ENCODE data around the gene HDAC8.
A peak's percentile ranks its signal among the peaks of the same experiment; 100 is the strongest.
"Not testable (repeated sequence)": the region's sequence is repeated elsewhere in the genome, so short reads cannot be mapped to it uniquely, and the experiment has no call there.

HDAC8 gene

DNA sequence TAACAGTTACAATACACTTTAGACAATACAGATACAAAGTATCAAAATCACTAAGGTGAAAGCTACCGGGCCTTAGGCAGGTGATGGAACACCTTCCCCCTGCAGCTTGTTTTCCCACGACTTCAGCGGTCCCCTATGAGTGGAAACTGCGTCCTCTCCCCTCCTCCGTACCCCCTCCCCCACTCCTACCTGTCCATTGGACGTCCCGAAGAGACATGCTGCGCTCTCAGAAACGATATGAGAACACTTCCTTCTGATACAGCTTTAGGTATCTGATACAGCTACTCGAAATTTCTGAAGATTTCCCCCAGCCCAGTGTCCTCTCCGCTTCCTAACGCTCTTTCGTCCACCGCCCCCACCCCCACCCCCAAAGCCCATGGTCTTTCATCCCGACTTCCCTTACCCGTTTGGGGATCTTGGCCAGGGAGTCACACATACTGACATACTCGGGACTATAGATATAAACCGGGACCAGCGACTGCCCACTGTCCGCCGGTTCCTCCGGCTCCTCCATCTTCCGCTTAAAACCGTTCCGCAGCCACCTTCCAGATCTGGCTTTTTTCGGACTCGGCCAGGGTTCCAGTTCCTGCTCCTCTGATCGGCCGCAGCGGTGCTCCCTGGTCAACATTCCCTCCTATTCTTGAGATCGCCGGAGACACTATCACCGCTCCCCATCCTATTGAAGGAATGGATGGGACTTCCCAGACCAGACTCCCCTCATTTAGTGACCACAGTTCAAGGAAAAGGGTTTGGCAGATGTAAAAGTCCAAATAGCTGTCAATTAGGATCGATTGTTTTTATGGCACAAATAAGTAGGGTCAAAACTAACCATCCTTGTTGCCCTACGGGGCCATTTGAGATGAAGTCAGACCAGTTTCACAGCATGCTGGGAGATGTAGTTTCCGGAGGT, at the start of gene HDAC8:
TSS of gene HDAC8 (minus strand) at position 596 of the 910 bp plus-strand sequence. CDS start at position 514, 82 bp downstream.
- peak; percentile 48 for DNase-seq (ENCODE audit: low read depth)

DNA sequence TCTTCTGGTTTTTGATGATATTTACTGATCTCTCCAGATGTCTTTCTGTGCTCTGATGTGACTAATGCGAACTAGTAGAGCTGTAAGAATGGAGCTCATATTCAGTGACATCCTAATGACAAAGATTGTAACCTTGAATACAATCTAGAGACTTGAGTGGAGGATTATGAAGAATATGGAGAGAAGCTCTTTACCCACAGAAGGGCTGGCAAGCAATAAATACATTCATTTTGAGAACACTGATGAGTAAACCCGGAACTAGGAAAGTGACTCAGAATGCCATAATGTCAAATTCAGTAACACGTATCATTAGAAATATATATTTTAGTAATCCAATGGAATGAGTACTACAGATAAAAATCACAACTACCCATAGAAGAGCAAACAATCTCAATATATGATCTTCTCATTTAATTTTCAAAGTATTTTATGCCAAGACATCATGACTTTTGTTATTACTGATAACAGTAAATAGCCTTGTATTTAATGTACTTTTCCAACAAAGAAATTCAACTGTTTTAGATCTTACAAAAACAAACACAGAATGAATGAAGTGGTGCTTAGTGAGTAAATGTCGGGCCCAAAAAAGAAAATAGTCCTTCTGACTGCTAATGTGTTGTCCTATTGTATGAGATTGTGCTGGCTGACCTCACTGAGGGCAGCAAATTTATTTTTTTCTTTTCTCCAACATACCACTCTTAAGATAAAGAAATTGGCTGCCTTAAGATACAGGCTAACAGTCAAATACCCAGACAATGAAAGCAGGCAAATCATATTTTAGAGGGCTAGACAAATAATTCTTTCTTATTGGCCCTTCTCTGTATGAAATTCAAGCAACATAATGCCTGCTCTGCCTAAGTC, 49.2 kb upstream of the HDAC8 start:
- no peak for DNase-seq (ENCODE audit: low read depth)

DNA sequence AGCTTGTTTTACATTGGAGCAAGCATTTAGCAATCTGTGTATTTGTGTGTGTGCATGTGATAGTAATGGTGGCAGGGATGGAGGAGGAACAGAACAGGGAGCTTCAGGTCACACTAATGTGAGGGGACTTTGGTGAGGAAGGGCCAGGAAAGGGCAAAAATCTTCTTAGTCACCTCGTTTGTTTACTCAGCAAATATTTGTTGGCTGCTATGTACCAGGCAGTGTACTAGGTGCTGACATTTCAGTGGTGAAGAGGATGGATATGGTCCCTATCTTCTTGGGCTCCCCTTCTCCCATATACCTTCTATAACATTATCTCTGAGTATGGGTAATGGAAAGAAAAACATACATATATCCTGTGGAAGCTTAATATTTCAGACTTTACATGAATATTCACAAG, 48.5 kb upstream of the HDAC8 start:
- DNase-seq (ENCODE audit: low read depth): no peak

DNA sequence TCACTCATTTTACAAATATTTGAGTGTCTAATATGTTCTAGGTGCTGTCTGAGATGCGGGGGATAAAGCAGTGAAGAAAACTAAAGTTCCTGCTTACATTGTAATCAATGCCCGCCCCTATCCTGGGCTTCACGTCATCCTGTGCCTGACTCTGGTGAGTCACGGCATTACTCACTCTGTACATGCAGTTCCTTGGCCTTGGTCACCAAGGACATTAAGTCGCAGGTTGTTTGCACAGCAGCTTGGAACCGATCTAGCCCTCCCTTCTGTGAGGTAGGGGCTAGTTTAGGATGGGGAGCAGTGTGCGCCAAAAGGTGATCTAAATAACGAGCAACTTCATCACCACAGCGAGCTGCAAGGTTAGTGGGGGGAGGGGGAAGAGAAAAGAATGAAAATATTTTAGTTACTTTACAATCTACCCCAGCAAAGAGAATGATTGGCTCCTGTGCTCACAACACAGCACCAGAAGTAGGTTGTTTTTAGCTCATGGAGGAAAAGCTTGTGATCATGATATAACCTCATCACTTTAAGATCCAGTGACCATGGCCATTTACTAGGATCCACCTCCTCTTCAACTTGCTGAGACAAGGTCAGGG, 48.0 kb upstream of the HDAC8 start:
- DNase-seq (ENCODE audit: low read depth): peak; percentile 42

DNA sequence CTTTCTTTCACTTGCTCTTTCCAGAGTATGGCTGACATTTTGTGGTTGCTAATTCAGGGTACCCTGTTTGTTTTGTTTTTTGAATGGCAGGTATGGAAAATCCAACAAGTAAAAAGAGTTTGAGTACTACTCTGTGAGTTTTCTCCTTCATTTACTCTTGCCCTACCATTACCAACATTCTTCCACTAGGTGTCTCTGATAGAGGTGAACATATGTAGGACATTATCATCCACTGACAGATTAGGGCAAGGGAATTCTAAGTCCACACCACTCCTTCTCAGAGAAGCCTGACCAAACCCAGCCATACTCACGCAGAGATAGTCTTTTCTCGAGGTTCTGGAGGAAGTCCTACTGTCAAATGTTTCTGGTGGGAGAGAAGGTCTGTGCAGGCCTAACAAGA, 36.7 kb upstream of the HDAC8 start:
- no peak for DNase-seq (ENCODE audit: low read depth)

DNA sequence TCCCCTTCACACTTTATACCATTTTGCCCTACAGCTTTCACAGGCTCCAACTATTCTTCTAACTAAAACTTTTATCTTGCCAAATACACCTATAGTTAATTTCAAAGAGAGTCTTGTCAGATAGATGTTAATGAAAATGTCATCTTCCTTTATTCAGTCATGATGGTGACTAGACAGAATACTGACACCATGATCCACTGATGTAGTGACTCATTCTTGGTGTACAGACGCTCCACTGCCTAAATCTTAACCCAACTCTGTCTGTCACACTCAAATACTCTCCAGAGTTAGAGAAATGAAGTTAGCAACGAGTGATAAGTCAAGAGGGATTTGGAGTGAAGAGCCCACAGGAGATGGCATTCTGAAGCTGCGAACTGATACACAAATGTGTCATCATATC, 32.1 kb upstream of the HDAC8 start:
- DNase-seq (ENCODE audit: low read depth): no peak

DNA sequence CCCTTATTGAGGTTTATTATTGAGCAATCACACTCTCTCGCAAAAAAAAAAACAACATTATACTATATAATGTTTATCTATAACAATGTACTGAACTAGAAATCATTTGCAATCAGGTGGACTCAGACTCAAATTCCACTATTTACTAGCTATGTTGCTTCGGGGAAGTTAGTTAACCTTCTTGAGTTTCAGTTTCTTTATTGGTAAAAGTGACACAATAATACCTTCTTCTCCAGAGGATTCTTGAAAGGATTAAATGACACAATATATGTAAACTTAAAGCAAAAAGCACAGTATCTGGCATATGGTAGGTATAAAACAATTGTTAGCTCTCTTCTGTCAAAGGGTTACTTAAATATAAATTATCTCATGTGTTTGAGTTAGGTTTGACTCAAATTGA, 31.5 kb upstream of the HDAC8 start:
- DNase-seq (ENCODE audit: low read depth): no peak

DNA sequence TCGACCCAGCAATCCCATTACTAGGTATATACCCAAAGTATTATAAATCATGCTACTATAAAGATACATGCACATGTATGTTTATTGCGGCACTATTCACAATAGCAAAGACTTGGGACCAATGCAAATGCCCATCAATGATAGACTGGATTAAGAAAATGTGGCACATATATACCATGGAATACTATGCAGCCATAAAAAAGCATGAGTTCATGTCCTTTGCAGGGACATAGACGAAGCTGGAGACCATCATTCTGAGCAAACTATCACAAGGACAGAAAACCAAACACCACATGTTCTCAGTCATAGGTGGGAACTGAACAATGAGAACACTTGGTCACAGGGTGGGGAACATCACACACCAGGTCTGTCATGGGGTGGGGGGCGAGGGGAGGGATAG, 18.4 kb upstream of the HDAC8 start:
- DNase-seq (ENCODE audit: low read depth): not testable (repeated sequence)

DNA sequence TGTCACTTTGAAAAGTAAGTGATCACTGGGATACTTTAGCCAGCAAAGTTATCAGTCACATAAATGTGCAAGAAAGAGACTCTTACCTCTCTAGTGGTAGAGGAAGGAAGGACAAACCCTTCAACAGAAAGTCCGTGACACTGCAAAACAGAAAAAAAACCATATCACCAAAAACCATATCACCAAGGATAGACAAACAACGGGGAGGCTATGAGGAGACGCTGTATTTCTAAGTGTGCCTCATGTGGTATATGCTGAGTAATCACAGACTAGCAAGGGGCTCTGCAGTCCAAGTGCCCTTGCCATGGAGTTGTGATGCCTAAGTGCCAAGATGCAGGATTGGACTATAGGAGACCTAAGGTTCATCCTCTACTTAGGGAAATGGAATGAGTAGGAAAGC, 11.5 kb upstream of the HDAC8 start:
- DNase-seq (ENCODE audit: low read depth): no peak

DNA sequence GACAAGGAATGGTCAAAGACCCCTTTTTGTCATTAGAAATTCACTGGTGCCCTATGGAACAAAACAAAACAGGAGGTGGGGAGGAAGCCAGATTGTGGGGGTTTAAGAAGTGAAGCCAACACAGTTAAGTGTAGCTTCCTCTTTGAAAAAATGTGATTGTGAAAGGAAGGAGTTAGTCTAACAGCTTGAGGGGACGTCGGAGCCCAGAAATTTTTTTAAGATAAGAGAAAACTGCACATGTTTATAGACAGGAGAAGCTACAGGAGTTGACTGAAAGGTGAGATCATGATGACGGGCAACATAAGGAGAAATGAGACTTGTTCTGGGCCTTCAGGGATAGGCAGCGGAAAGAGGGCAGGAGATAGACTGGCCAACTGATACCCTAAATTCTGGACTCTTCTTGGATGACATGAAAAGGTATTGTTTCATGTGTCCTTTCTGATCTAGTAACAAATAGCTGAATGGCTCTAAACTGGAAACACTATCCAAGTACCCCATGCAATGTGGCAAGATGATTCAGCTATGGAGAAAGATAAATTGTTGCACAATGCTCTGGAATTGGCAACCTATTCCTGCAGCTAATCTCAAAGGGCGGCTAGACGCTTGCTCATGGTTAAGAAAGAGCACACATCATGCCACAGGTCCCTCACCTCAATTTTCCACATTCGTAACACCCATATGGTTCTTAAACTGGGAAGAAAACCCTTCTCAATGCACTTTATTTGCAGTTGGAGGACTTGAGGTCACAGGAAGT, 3.7 kb upstream of the HDAC8 start:
- no peak for DNase-seq (ENCODE audit: low read depth)

DNA sequence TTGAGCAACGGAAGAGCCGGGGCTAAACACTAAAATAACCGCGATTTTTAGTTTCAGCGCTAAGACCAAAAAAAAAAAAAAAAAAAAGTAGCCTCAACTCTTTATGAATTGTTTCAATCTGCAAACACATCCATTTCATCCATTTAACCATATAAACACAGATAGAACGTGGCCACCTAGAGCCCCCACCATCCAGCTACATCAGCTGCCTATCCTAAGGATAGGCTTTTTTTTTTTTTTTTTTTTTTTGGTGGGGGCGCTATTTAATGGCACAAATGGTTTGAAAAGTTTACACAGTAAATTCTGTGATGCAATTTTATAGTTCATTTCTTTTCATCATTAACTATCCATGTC, 492 bp upstream of the HDAC8 start:
- DNase-seq (ENCODE audit: low read depth): no peak

DNA sequence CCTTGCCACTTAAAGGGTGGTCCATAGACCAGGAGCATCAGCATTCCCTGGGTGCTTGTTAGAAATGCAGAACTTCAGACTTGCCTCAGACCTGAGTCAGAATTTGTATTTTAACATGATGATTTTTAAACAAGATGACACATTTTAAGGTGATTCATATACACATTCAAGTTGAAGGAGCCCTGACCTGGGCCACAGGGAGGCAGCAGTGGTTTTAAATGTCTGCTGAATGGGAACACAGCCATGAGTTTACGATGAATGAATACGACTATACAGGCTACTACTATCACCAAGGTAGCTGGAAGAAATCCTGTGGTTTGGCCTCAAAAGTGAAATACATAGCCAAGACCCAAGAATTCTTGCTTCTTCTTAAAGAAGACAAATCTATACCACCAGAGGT, 2.9 kb downstream of the HDAC8 start:
- no peak for DNase-seq (ENCODE audit: low read depth)

DNA sequence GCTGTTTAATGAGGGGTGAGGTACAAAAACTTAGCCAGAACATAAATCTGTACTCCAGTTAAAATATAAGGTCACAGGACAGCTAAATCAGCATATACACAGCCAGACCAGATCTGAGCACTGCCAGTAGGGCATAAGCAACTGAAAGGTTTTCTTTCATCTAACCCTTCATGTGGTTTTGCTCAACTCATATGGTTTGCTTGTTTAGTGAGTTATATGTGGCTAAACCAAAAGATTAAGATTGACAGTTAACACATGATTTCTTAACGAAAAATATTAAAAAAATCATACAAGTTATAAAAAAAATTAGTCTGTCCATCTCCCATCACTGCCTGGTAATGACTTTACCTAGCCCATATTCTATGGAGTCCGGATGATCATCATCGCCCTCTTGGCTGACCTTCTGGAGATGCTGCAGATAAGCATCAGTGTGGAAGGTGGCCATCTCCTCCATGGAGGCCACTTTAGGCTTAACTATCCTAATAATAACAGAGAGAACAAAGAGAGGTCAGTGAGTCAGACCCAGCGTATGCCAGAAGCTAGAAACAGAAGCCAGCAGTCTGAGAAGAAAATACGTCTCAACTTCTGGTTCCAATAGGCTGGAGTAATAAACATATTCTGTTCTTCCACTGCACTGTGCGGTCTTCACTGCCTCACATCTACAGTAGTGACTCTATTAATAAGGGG, 4.1 kb downstream of the HDAC8 start:
- DNase-seq (ENCODE audit: low read depth): no peak

DNA sequence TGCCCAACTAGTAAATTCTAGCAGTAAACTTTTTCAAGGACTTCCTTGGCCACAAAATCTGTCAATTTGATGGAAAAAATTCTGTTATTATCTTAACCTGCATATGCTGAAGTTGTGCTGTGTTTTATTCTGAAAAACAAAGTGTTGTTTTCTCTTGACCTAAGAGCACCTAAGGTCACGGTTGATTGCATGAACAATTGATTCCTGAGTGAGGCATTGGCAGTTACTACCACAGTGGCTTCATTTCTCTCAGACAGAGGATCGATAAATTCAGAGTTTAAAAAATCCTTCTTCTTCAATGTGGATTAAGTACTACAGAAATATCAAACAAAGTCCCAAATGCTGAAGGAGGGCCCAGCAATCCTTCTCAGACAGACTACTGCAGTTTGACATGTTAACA, 6.2 kb downstream of the HDAC8 start:
- DNase-seq (ENCODE audit: low read depth): no peak

DNA sequence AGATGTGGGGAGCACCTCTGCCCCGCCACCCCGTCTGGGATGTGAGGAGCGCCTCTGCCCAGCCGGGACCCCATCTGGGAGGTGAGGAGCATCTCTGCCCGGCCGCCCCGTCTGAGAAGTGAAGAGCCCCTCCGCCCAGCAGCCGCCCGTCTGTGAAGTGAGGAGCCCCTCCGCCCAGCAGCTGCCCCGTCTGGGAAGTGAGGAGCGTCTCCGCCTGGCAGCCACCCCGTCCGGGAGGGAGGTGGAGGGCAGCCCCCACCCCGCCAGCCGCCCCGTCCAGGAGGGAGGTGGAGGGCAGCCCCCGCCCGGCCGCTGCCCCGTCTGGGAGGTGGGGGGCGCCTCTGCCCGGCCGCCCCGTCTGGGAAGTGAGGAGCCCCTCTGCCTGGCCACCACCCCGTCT, 13.0 kb downstream of the HDAC8 start:
- not testable (repeated sequence) for DNase-seq (ENCODE audit: low read depth)

DNA sequence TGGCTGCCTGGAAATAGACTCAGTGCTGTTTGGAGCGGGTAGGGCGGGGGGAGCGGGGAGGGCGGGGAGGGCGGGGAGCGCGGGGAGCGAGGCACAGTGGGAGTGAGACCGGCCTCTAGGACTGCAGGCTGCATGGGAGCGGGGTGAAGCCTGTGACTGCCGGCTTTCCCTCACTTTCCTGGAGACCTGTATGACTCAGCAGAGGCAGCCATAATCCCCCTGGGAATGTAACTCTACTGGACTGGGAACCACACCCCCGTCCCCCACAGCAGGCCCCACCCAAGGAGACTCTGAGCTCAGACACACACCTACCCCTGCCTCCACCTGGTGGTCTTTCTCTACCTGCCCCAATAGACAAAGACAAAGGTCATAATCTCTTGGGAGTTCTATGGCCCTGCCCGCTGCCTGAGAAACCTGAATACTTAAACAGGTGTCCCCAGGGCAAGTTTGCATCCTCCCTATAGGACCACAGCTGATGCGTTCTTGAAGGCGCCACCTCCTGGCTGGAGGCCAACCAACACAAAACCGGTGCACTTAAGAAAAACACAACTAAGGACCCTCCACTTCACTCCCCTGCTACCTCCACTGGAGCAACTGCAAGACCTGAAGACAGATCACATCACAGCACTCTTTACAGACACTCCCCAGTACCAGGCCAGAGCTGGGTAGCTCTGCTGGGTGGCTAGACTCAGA, 18.0 kb downstream of the HDAC8 start:
- no peak for DNase-seq (ENCODE audit: low read depth)

DNA sequence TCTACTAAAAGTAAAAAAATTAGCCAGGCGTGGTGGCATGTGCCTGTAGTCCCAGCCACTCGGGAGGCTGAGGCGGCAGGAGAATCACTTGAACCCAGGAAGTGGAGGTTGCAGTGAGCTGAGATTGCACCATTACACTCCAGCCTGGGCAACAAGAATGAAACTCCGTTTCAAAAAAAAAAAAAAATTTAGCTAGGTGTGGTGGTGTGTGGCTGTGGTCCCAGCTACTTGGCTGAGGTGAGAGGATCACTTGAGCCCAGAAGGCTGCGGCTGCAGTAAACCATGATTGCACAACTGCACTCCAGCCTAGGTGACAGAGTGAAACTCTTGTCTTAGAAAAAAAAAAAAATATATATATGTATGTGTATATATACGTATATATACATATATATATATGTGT, 20.2 kb downstream of the HDAC8 start:
- DNase-seq (ENCODE audit: low read depth): not testable (repeated sequence)

DNA sequence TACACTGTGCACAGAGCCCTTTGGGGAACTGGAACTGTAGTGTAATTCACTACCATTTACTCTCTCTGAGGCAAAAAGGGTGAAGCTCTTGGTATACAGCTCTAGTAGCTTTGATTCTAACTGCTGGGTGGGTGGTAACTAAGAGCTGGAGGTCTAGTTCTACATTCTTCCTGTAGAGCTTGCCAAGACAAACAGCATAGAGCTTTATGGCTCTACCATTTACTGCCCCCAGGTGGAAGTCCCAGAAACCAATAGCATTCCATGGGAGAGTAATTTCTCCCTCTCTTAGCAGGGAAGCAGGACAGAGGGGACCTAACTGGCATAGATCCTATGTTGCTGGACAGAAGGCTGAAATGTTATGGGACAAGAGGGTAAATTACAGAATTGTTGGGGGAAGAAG, 26.7 kb downstream of the HDAC8 start:
- no peak for DNase-seq (ENCODE audit: low read depth)

DNA sequence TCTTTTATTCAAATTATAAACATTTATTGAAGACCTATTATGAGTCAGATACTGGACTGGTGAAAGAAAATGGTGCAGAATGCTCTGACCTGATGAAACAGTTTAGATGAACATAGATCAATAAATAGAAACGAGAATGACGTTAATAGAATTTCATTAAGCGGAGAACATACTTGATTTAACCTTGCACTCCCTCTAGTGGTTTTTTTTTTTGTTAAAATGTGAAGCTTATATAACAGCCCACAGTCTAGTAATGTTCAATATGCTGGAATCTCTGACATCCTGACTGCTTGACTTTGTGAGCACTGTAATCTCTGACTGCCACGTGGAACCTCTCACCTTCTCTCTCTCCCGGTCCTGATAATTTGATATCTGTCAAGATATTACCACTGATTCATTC, 32.3 kb downstream of the HDAC8 start:
- DNase-seq (ENCODE audit: low read depth): peak; percentile 6

DNA sequence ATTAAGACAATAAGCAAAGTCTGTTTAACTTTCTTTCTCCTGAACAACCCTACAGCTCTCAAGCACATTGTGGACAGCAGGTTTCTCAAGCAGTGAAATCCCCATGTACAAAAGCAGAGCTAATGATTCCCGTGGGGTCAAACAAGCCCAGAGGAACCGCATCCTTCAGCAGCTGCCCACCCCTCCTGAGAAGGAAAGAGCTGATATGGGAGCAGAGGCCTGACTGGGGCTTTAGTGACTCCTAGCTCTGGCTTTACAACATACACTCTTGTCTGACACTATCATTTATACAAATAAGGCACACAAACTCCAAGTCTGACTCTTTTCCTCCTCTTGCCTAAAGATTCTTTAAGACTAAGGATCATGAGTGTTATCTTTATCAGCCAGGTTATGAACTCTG, 32.8 kb downstream of the HDAC8 start:
- no peak for DNase-seq (ENCODE audit: low read depth)

DNA sequence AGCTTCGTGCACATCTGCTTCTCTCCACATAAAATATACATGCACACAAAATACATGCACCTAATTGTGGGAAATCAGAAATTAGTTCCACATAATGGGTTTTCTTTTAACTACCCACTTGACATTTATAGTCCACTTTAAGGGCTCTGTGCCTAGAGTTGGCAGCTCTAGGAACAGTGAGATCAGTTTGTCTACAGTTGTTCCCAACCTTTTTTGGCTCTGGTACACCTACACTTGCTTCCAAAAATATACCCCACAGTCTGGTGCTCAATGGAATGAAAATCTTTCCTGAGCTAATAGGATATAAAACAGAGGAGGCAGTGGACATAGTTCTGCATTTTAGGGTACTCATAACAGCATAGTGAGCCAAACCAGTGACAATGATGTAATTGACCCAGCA, 36.1 kb downstream of the HDAC8 start:
- DNase-seq (ENCODE audit: low read depth): no peak

Measured in GM04504 (cell line).